GM18499 (cell line): ENCODE results near the gene TGM2.

Experiments
- ATAC-seq: cut with Tn5 transposase; IDR thresholded peaks from one replicate; pipeline ENCODE4 v1.9.1; 2021; ENCODE audit warnings: moderate number of reproducible peaks; ENCODE audit not compliant: insufficient read depth, unreplicated experiment

TGM2 gene

GRCh38 chr20:38134427-38135270 is 30.4 kb downstream of the TGM2 start:
- no peak for ATAC-seq

GRCh38 chr20:38133680-38134426 is 31.2 kb downstream of the TGM2 start:
- ATAC-seq, result no peak

GRCh38 chr20:38132910-38133501 is 32.1 kb downstream of the TGM2 start:
- no peak for ATAC-seq

- no peak for ATAC-seq
These were observed 32.7 kb downstream of the TGM2 start for GRCh38 chr20:38132156-38132909.

GRCh38 chr20:38131588-38132121 is 33.4 kb downstream of the TGM2 start:
- no peak for ATAC-seq

GRCh38 chr20:38130687-38131587 is 34.1 kb downstream of the TGM2 start:
- ATAC-seq, result no peak

- ATAC-seq, result no peak
These were observed 35.0 kb downstream of the TGM2 start for GRCh38 chr20:38129893-38130609.

GRCh38 chr20:38129248-38129865 is 35.7 kb downstream of the TGM2 start:
- ATAC-seq, result no peak

GRCh38 chr20:38128691-38129090 is 36.4 kb downstream of the TGM2 start:
- no peak for ATAC-seq

- no peak for ATAC-seq
These were observed 37.0 kb downstream of the TGM2 start for GRCh38 chr20:38127920-38128528.

- no peak for ATAC-seq
These were observed 38.0 kb downstream of the TGM2 start for GRCh38 chr20:38126932-38127621.

GRCh38 chr20:38126146-38126921 is 38.7 kb downstream of the TGM2 start:
- ATAC-seq, result no peak

- ATAC-seq, result no peak
These were observed 39.7 kb downstream of the TGM2 start for GRCh38 chr20:38125157-38126056.

GRCh38 chr20:38123021-38123587 is 42.0 kb downstream of the TGM2 start:
- no peak for ATAC-seq

GRCh38 chr20:38121741-38122140 is 43.3 kb downstream of the TGM2 start:
- no peak for ATAC-seq
